ENCODE data around the gene SPDEF. TPM values are rescaled to one million over a fixed set of nuclear protein-coding genes. Genes with fewer than 3 reads are reported as not detected.

Gene SPDEF
- total and polyA plus RNA-seq, 2 experiments from 2014 or later, result 0.69 TPM; not detected in 1

GRCh38 chr6:34508425-34508824 lies 47.7 kb downstream of the SPDEF start (continued):
- TF ChIP-seq CREB1 (CRISPR knock-in tag; IDR thresholded peaks at IDR 0.05; ENCODE audit: low read depth) (no peak), POLR2AphosphoS5 (IDR thresholded peaks at IDR 0.05; ENCODE audit: low read depth) (no peak), ZNF331 (CRISPR knock-in tag; IDR thresholded peaks at IDR 0.05; ENCODE audit: low read depth) (no peak), ZNF462 (CRISPR knock-in tag; IDR thresholded peaks at IDR 0.05) (no peak), JUNB (IDR thresholded peaks at IDR 0.05; ENCODE audit: unreplicated experiment) (no peak), EZH2 (IDR thresholded peaks at IDR 0.05; ENCODE audit: low read depth, unreplicated experiment) (no peak)

- H3K27me3 Mint-ChIP-seq (ENCODE audit: insufficient read depth, low read depth, poor library complexity), result peaks cover 3% of the 10 kb centered on the region
- ATAC-seq (peak; percentile 96), DNase-seq (ENCODE audit: low spot score) (peak; percentile 29)
- Histone ChIP-seq H3K9me2 (ENCODE audit: insufficient read depth) (no peaks in the 10 kb centered on the region), H3K4me1 (ENCODE audit: insufficient read depth) (no peaks in the 10 kb centered on the region; the same call in none of the 2 replicates), H3K36me3 (ENCODE audit: insufficient read depth) (no peaks in the 10 kb centered on the region), H4K20me1 (replicated peaks; ENCODE audit: insufficient read depth) (no peaks in the 10 kb centered on the region; the same call in none of the 2 replicates), H3K27ac (ENCODE audit: low read depth) (no peak overlapping the region), H3K79me2 (replicated peaks; ENCODE audit: insufficient read depth) (no peaks in the 10 kb centered on the region), H3K27me3 (ENCODE audit: insufficient read depth) (no peaks in the 10 kb centered on the region), H2AFZ (no peak overlapping the region), H3K4me3 (no peak overlapping the region), H3K4me2 (0 out of 2 replicates have a peak overlapping the region, but pooled peaks have one; percentile 8), H3F3A (replicated peaks; ENCODE audit: low read depth) (no peaks in the 10 kb centered on the region)
- no peak overlapping the region for H3K27ac Mint-ChIP-seq
- 0 out of 3 replicates have a peak, but pooled peaks cover 3% of the 10 kb centered on the region for H3K36me3 Mint-ChIP-seq (ENCODE audit: low read depth)
- peaks cover 5% of the 10 kb centered on the region; the same call in 2 of the 3 replicates for H3K4me1 Mint-ChIP-seq
- peaks cover 14% of the 10 kb centered on the region for H3K9me3 Mint-ChIP-seq
- TF ChIP-seq JUNB (IDR thresholded peaks at IDR 0.05; ENCODE audit: unreplicated experiment), result no peak
- TF ChIP-seq EZH2phosphoT487 (IDR thresholded peaks at IDR 0.05; ENCODE audit: unreplicated experiment), result no peak
- H3K4me3 Mint-ChIP-seq, result no peak overlapping the region
Measured at GRCh38 chr6:34506718-34507117, 49.4 kb downstream of the SPDEF start.
